Loucy (cell line): ENCODE results near the gene NPPA.

Experiments
- CTCF ChIP-seq: fragments of 200-600 bp; sonication (generic); conservative IDR thresholded peaks from 2 replicates; pipeline ENCODE4 v1.5.1; 2014; ENCODE audit warnings: mild to moderate bottlenecking, antibody characterized with exemption, low read length
- EZH2phosphoT487 ChIP-seq: fragments of 200-600 bp; IDR thresholded peaks from 2 replicates; pipeline ENCODE4 v1.6.1; 2018; ENCODE audit warnings: antibody characterized with exemption, mild to moderate bottlenecking, moderate library complexity, borderline replicate concordance

DNA sequence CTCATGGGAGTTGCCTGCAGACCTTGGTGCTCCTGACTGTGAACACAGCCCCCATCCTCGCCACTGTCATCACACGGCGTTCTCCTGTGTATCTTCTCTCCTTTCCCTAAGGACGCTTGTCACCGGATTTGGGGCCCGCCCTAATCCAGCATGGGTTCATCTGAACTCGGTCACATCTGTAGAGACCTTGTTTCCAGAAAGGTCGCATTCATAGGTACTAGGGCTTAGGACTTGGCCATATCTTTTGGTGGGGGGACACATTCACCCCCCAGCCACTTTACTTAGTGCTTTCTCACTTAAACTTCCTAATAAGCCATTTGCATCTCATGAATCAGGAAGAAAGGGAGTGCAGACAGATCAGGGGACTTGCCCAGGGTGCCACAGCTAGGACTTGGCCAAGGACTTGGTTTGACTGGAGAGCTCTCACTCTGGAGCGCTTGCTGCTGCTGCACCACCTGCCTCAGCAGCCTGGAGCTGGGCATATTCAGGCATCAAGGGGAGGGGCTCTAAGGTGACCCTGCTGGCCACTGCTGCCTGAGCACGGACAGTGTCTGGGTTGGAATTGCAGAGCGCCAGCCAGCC lies 9.7 kb downstream of the NPPA start:
- TF ChIP-seq CTCF (no peak), EZH2phosphoT487 (no peak)
